Amygdala (tissue), 56 donors: ENCODE data around the gene ZNF784.

ENCODE experiments used
- DNase-seq, 56 donors: peaks; one replicate each; lab custom pipeline; 2025; lab: John Stamatoyannopoulos, UW

The ZNF784 gene, protein sequence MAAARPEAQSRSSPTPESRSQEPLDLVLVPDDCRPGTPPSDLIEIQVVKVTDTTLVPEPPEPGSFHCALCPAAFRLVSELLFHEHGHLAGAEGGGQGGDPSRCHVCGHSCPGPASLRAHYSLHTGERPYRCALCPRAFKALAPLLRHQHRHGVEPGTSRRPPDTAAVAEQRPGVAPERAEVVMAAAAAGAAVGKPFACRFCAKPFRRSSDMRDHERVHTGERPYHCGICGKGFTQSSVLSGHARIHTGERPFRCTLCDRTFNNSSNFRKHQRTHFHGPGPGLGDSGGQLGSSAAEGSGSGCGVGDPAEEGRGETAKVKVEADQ

GRCh38 chr19:55624109-55625003 lies at the start of gene ZNF784:
Gene ZNF784, minus strand, starts transcription at chr19:55624566. Its CDS starts 5 bp downstream, at chr19:55624561.
- DNase-seq, result peak; percentile 26 to 97 (median 89)

DNA sequence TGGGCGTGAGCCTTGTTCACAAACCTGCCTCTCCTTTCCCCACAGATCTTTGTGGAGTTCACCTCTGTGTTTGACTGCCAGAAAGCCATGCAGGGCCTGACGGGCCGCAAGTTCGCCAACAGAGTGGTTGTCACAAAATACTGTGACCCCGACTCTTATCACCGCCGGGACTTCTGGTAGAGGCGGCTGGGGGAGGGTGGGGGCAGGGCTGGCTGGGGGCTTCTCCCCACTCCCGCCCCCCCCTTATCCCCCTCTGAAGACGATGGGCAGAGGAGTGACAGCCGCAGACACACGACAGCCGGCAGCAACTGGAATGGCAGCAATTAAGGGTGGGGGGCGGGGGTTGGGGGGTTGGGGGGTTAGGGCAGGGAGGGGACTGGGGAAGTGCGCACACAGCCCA lies 49.5 kb upstream of the ZNF784 start:
- no peak for DNase-seq

- DNase-seq, result no peak
Observed at GRCh38 chr19:55673465-55673864, 49.1 kb upstream of the ZNF784 start.

DNA sequence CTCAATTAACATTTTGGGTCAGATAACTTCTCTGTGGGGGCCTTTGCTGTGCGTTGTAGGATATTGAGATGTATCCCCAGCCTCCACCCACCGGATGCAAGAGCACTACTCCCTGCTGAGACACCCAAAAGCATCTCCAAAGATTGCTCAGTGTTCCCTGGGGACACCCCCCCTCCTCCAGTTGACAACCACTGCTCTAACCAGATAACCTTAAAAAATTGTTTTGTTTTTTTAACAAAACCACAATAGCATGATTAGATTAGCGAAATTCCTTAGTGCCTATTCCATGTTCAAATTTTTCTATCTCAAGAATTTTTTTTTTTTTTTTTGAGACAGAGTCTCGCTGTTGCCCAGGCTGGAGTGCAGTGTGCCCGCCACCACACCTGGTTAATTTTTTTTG lies 48.1 kb upstream of the ZNF784 start:
- no peak for DNase-seq

DNA sequence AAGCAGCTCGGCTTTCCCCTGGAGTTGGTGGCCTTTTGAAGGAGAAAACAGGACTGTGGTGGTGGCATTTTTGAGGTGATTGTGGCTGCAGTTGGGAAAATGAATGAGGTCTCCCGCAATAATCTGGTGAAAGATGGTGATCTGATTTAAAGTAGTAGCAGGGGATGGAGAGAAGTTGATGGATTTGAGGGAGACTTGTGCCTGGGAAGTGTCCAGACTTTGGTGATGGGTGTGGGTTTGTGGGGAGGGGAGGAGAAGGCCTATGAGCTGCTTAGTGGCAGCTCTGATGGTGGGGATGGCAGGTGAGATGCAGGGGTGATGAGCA lies 46.6 kb upstream of the ZNF784 start:
- no peak for DNase-seq

GRCh38 chr19:55670280-55671053 lies 46.1 kb upstream of the ZNF784 start:
- peak in 21 of 56 donors; percentile 3 to 41 (median 17) for DNase-seq

DNA sequence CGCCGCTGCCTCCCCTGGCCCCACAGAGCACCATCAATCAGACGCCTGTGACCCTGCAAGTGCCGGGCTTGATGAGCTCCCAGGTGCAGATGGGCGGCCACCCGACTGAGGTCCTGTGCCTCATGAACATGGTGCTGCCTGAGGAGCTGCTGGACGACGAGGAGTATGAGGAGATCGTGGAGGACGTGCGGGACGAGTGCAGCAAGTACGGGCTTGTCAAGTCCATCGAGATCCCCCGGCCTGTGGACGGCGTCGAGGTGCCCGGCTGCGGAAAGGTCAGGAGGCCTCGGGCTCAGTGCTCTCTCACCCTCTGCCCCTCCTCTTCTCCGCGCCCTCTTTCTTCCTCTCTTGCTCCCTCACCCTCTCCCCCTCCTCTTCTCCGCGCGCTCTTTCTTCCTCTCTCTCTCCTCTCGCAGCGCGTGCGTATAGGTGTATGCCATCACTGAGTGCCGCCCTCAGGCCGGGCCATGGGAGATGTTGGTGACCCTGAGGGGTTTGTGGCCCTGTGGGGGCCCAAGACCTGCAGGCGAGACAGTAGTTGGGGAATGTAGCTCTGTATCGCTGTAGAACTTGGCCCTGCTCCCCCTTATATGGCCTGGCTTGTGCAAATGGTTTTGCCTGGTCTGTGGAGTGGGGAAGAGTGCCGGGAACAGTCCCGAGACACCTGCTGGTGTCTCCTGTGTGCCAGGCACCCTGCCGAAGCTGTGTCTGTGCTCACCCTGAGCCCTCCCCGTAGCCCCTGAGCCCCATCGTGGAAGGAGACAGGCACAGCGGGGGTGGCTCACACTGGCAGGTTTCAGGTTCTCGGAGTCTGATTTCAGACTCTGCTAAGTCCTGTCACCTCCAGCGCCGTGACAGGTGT lies 45.3 kb upstream of the ZNF784 start:
- DNase-seq, result no peak

GRCh38 chr19:55668603-55669348 lies 44.4 kb upstream of the ZNF784 start:
- no peak for DNase-seq

- DNase-seq, result no peak
Observed at GRCh38 chr19:55667958-55668357, 43.6 kb upstream of the ZNF784 start.

GRCh38 chr19:55667511-55667910 lies 43.1 kb upstream of the ZNF784 start:
- no peak for DNase-seq

- no peak for DNase-seq
Observed at GRCh38 chr19:55667006-55667381, 42.6 kb upstream of the ZNF784 start.

GRCh38 chr19:55666343-55667005 lies 42.1 kb upstream of the ZNF784 start:
- DNase-seq, result no peak

GRCh38 chr19:55663846-55664536 lies 39.6 kb upstream of the ZNF784 start:
- no peak for DNase-seq

DNA sequence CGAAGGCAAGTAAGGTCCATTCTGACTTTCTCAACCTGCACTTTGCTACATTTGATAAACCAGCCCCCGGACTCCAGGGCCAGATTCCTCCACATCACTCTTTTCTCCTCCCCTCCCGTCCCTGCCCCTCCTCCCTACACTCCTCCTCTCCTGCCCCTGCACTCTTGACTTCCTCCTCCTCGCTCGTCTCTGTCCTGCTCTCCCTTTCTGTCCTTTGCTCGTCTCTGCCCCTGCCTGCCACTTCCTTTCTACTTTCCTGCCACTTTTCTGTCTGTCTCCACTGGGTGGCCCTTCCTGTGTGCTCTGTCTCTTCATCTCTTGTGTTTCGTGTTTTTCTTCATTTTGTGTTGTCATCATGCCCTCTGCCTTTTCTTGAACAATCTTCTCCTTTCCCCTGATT lies 37.5 kb upstream of the ZNF784 start:
- DNase-seq, result no peak

GRCh38 chr19:55660991-55661390 lies 36.6 kb upstream of the ZNF784 start:
- no peak for DNase-seq

DNA sequence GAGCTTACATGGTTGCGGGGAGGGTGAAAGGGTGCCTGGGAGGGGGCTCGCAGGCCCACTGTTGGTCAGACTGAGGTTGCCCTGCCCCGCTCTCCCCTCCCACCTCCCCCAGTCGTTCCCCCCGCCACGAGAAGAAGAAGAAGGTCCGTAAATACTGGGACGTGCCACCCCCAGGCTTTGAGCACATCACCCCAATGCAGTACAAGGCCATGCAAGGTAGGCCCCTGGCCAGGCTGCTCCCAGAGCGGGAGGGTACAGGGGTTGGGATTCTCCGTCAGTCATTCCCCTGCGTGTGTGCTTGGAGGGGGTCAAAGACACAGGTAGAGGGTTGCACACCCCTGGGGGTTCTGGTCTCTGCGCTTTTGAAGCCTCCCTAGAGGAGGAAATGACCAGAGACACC lies 36.0 kb upstream of the ZNF784 start:
- no peak for DNase-seq

- no peak for DNase-seq
Observed at GRCh38 chr19:55659822-55660221, 35.5 kb upstream of the ZNF784 start.

GRCh38 chr19:55658846-55659459 lies 34.6 kb upstream of the ZNF784 start:
- no peak for DNase-seq
